Measurements from ENCODE around the gene CAMK1D. TPM values are rescaled to one million over a fixed set of nuclear protein-coding genes. Genes with fewer than 3 reads are reported as not detected.

CAMK1D gene
- polyA plus RNA-seq, 2 of the 4 experiments (the other 2 are of a cell fraction): 6.6 to 12.5 TPM

DNA sequence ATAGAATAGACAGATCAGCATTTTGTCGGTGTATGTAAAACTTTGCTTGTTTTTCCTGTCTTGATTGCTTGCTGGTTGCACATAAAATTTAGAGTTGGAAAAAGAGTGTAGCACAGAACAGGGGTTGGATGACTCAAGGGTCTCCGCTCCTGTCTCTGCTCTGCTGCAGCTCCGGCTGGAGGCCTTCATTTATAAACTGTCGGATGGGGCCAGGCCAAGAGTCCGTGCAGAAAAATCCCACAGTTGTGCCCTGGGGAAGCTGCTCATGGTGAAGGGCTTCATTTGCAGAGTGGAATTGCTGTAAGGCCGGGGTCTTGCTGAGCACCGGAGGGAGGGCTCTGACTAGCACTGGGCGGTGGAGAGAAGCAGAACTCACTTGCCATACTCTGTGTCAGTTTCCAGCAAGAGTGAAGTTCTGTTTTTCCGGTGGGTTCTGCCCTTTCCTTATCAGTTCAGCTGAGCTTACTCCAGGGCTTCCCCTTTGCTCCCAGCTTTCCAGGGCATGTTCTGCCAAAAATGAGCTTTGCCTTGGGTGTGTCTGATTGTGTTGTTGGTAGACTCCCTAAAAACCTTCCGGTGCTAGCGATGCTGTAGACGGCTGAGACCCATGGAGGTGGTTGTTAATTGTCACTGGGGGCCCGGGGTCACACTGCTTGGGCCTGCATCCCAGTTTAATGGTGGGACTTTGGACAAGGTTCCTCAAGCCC is 67.2 kb downstream of the CAMK1D start:
- H3K4me3 ChIP-seq: no peak overlapping the region
- no peak for TF ChIP-seq RNF2 (IDR thresholded peaks at IDR 0.05; ENCODE audit: borderline replicate concordance, low read depth)
- TF ChIP-seq, protein P1, sequence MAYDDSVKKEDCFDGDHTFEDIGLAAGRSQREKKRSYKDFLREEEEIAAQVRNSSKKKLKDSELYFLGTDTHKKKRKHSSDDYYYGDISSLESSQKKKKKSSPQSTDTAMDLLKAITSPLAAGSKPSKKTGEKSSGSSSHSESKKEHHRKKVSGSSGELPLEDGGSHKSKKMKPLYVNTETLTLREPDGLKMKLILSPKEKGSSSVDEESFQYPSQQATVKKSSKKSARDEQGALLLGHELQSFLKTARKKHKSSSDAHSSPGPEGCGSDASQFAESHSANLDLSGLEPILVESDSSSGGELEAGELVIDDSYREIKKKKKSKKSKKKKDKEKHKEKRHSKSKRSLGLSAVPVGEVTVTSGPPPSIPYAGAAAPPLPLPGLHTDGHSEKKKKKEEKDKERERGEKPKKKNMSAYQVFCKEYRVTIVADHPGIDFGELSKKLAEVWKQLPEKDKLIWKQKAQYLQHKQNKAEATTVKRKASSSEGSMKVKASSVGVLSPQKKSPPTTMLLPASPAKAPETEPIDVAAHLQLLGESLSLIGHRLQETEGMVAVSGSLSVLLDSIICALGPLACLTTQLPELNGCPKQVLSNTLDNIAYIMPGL (CRISPR knock-in tag; IDR thresholded peaks at IDR 0.05; ENCODE audit: borderline replicate concordance): no peak
- TF ChIP-seq HOXA7 (CRISPR knock-in tag; IDR thresholded peaks at IDR 0.05): no peak
- H3K4me1 ChIP-seq: peaks cover 6% of the 10 kb centered on the region; the same call in 1 of the 3 replicates
- H3K9me3 ChIP-seq: no peaks in the 10 kb centered on the region
- CTCF ChIA-PET: interaction anchor here (0.7 to 1.8 kb wide), 3 partner anchors 10 to 294 kb away, joined by 3 to 7 read pairs (median 4); no protein-coding TSS in a partner anchor
- no peak overlapping the region for H3K4me2 ChIP-seq
- ATAC-seq (no peak), FAIRE-seq (no peak), DNase-seq (ENCODE audit: low read depth in 1 of 2, low spot score in 1 of 2) (no peak)
- POLR2A ChIA-PET: interaction anchor here (0.6 kb wide), 1 partner anchor 9 kb away, joined by 3 read pairs; no protein-coding TSS in a partner anchor
- WGBS (ENCODE audit: missing lambda C conversion rate): 94% methylated on average over 11 of the region's 13 CpGs
- no peak overlapping the region for H3K27ac ChIP-seq

DNA sequence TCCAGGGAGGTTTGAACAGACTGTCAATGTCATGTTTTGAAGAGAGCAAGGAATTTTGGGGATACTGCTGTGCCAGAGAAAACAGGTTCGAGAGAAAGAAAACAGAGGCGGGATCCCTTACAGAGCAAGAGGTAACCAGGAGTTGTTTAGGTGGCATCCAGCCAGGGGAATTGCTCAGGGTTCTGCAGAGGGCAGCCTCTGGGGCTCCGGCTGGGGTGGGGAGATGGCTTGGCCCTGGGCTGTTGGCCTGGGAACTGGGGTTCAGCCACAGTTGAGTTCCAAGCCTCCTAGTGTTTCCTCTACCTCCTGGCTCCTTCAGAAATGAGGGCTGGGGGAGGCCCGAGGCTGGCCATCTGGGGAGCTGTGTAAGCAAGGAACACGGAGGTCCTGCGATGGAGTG is 68.0 kb downstream of the CAMK1D start:
- POLR2A ChIA-PET: no interaction called here

DNA sequence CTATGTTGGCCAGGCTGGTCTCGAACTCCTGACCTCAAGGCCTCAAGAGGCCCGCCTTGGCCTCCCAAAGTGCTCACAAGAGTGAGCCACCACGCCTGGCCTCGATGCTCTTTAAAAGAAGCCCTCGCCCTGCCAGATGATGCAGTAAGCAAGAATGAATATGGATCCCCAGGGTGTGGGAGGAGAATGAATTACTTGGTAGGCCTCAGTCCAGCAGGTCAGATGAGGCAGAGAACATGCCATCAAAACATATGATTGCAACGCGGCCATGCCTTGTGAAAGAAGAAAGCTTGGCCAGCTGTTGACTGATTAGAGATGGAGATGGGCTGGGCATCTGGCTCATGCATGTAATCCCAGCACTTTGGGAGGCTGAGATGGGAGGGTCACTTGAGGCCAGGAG is 68.7 kb downstream of the CAMK1D start:
- 92% methylated on average over 7 of the region's 7 CpGs for WGBS (ENCODE audit: missing lambda C conversion rate)
- no peak for FAIRE-seq

More for the DNA sequence above, 68.0 kb downstream of the CAMK1D start:
- TF ChIP-seq ZC3H11A (IDR thresholded peaks at IDR 0.05): no peak
- no peak for TF ChIP-seq TFCP2L1 (CRISPR knock-in tag; IDR thresholded peaks at IDR 0.05)
- TF ChIP-seq, protein P2, sequence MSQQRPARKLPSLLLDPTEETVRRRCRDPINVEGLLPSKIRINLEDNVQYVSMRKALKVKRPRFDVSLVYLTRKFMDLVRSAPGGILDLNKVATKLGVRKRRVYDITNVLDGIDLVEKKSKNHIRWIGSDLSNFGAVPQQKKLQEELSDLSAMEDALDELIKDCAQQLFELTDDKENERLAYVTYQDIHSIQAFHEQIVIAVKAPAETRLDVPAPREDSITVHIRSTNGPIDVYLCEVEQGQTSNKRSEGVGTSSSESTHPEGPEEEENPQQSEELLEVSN (IDR thresholded peaks at IDR 0.05; ENCODE audit: borderline replicate concordance, low read depth): no peak
- no peak for TF ChIP-seq FOSB (CRISPR knock-in tag; IDR thresholded peaks at IDR 0.05)
- TF ChIP-seq, protein P3, sequence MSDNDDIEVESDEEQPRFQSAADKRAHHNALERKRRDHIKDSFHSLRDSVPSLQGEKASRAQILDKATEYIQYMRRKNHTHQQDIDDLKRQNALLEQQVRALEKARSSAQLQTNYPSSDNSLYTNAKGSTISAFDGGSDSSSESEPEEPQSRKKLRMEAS (IDR thresholded peaks at IDR 0.05): no peak
- TF ChIP-seq MYC (IDR thresholded peaks at IDR 0.05; ENCODE audit: borderline replicate concordance, low read length): no peak
- no peak for TF ChIP-seq RNF2 (IDR thresholded peaks at IDR 0.05; ENCODE audit: borderline replicate concordance, low read depth)
- CTCF ChIA-PET: interaction anchor here (0.7 to 1.8 kb wide), 4 partner anchors 9 to 293 kb away, joined by 3 to 7 read pairs (median 4); no protein-coding TSS in a partner anchor
- peaks cover 6% of the 10 kb centered on the region; the same call in 1 of the 3 replicates for H3K4me1 ChIP-seq
- H3K27ac ChIP-seq: no peak overlapping the region
- no peak for DNase-seq (ENCODE audit: low read depth in 1 of 2, low spot score in 1 of 2)
- no peak for ATAC-seq
- 86% methylated on average over 6 of the region's 6 CpGs for WGBS (ENCODE audit: missing lambda C conversion rate)
- H3K4me3 ChIP-seq: no peak overlapping the region
- H3K4me2 ChIP-seq: no peak overlapping the region
- FAIRE-seq: no peak
- H3K9me3 ChIP-seq: no peaks in the 10 kb centered on the region

More for the DNA sequence above, 68.7 kb downstream of the CAMK1D start:
- ATAC-seq (no peak), DNase-seq (ENCODE audit: low read depth in 1 of 2, low spot score in 1 of 2) (no peak)
- H3K4me3 ChIP-seq: no peak overlapping the region
- TF ChIP-seq CBX2 (IDR thresholded peaks at IDR 0.05; ENCODE audit: borderline replicate concordance, low read depth) (no peak), HOXA7 (CRISPR knock-in tag; IDR thresholded peaks at IDR 0.05) (no peak), ESRRA (IDR thresholded peaks at IDR 0.05; ENCODE audit: borderline replicate concordance, low read length) (no peak), HDAC2 (IDR thresholded peaks at IDR 0.05) (no peak), MYC (IDR thresholded peaks at IDR 0.05; ENCODE audit: borderline replicate concordance, low read length) (no peak), RAD21 (conservative IDR thresholded peaks at IDR 0.05 in 1 of 2, IDR thresholded peaks at IDR 0.05 in 1 of 2) (no peak), FOXS1 (CRISPR knock-in tag; IDR thresholded peaks at IDR 0.05) (no peak), TP53 (CRISPR knock-in tag; IDR thresholded peaks at IDR 0.05) (no peak)
- TF ChIP-seq, protein P2 (IDR thresholded peaks at IDR 0.05; ENCODE audit: borderline replicate concordance, low read depth): no peak
- peaks cover 6% of the 10 kb centered on the region; the same call in 1 of the 3 replicates for H3K4me1 ChIP-seq
- CTCF ChIA-PET: interaction anchor here (0.6 to 1.8 kb wide), 4 partner anchors 13 to 292 kb away, joined by 3 to 7 read pairs (median 4); no protein-coding TSS in a partner anchor
- H3K4me2 ChIP-seq: no peak overlapping the region
- POLR2A ChIA-PET: no interaction called here
- no peaks in the 10 kb centered on the region for H3K9me3 ChIP-seq
- no peak overlapping the region for H3K27ac ChIP-seq
